K562 (cell line): ENCODE results near the gene ADGRD1. TPM values are rescaled to one million over a fixed set of nuclear protein-coding genes. Genes with fewer than 3 reads are reported as not detected.

Experiments
- ATAC-seq: fragments of 200-7000 bp; cut with Tn5 transposase; 3 replicates; pipeline ENCODE4 v1.9.1; 2020; ENCODE audit warnings: moderate library complexity
- BruUV-seq: library from RNA; stranded (reverse); fragments of 400-500 nt; replicated peaks from 2 replicates; lab custom pipeline; 2021; lab: Mats Ljungman, UMichigan
- CTCF ChIA-PET: fragments of 300-600 bp; formaldehyde crosslinking; extraction: SDS; loops from one replicate; lab custom pipeline; 2021; ENCODE audit warnings: low intra/inter-chr PET ratio; lab: Yijun Ruan, JAX
- POLR2A ChIA-PET: fragments of 300-600, 350-650 bp; sonication (Branson Sonifier 250); formaldehyde crosslinking; extraction: SDS; loops from one replicate; lab custom pipeline; 2021; ENCODE audit warnings: antibody characterized with exemption, inconsistent platforms; lab: Yijun Ruan, JAX
- DNase-seq, 4 experiments: peaks; one replicate each; pipeline versions ENCODE4 v3.0.0 to v3.0.0-alpha.2; 2011 to 2018; ENCODE audit warnings: low spot score in 3 of 4, mixed read lengths in 3 of 4; ENCODE audit errors: extremely low read depth in 1 of 4
- FAIRE-seq: peaks from 2 replicates; lab custom pipeline; 2011; peaks lifted over from hg19 to GRCh38; lab: Jason Lieb, UNC
- H2AFZ ChIP-seq: 2 replicates; pipeline ENCODE4 v1.6.0; 2011; ENCODE audit warnings: low read depth, low read length, control low read depth, inconsistent platforms
- H3K27ac ChIP-seq: fragments of 200-600 bp; 3 replicates; pipeline ENCODE4 v1.8.0; 2011; ENCODE audit warnings: low read depth, mild to moderate bottlenecking, control low read depth, inconsistent platforms, low read length, moderate library complexity, mixed read lengths; ENCODE audit errors: extremely low read depth
- H3K27me3 ChIP-seq, 2 experiments: fragments of 300-600 bp in 1 of 2; 2 replicates in 1 of 2; 3 replicates in 1 of 2; pipeline versions ENCODE4 v1.6.0 to v1.8.0; 2011; ENCODE audit warnings: inconsistent platforms in 2 of 2, low read length in 2 of 2, mild to moderate bottlenecking in 1 of 2, mixed read lengths in 1 of 2, moderate library complexity in 1 of 2; ENCODE audit not compliant: control insufficient read depth in 2 of 2, insufficient read depth in 2 of 2
- H3K36me3 ChIP-seq: fragments of 300-600 bp; 3 replicates; pipeline ENCODE4 v1.8.0; 2011; ENCODE audit warnings: mild to moderate bottlenecking, low read length, inconsistent platforms; ENCODE audit not compliant: control insufficient read depth, insufficient read depth
- H3K4me1 ChIP-seq, 2 experiments: fragments of 200-600 bp in 1 of 2; replicated peaks in 1 of 2; 2 replicates in 1 of 2; 3 replicates in 1 of 2; pipeline versions ENCODE4 v1.5.1 to v1.8.0; 2011; ENCODE audit warnings: inconsistent platforms in 2 of 2, low read length in 2 of 2, mild to moderate bottlenecking in 1 of 2, mixed read lengths in 1 of 2, moderate library complexity in 1 of 2; ENCODE audit not compliant: control insufficient read depth in 2 of 2, insufficient read depth in 2 of 2
- H3K4me2 ChIP-seq: 2 replicates; pipeline ENCODE4 v1.6.1; 2011; ENCODE audit warnings: low read length, control low read depth, inconsistent platforms, mixed read lengths; ENCODE audit not compliant: insufficient read depth
- H3K4me3 ChIP-seq: fragments of 200-600 bp; sonication (generic), shearing (Covaris generic); 2 replicates; pipeline ENCODE4 v1.5.1; 2016; ENCODE audit warnings: control low read depth, inconsistent platforms
- H3K79me2 ChIP-seq: fragments of 200-600 bp; 3 replicates; pipeline ENCODE4 v1.8.0; 2011; ENCODE audit warnings: low read length, inconsistent platforms; ENCODE audit not compliant: control insufficient read depth, insufficient read depth
- H3K9ac ChIP-seq, 2 experiments: 2 replicates each; pipeline versions ENCODE4 v1.6.0 to v1.6.1; 2011; ENCODE audit warnings: low read depth in 2 of 2, low read length in 2 of 2, control low read depth in 1 of 2, inconsistent platforms in 1 of 2, mild to moderate bottlenecking in 1 of 2, mixed read lengths in 1 of 2; ENCODE audit not compliant: insufficient read depth in 1 of 2
- H3K9me1 ChIP-seq: one replicate; pipeline ENCODE4 v1.6.0; 2011; ENCODE audit warnings: inconsistent platforms, mild to moderate bottlenecking, low read length, moderate library complexity; ENCODE audit not compliant: control insufficient read depth, insufficient read depth
- H3K9me3 ChIP-seq: replicated peaks from 2 replicates; pipeline ENCODE4 v1.5.1; 2011; ENCODE audit warnings: low read depth, low read length, inconsistent platforms; ENCODE audit not compliant: control insufficient read depth, insufficient read depth
- H4K20me1 ChIP-seq: replicated peaks from 2 replicates; pipeline ENCODE4 v1.6.1; 2011; ENCODE audit warnings: low read length, inconsistent platforms, mixed read lengths; ENCODE audit not compliant: control insufficient read depth, insufficient read depth
- BRF1 ChIP-seq: IDR thresholded peaks from 3 replicates; pipeline ENCODE4 v1.6.1; 2011; ENCODE audit warnings: borderline replicate concordance, mild to moderate bottlenecking; ENCODE audit not compliant: insufficient read length; ENCODE audit errors: extremely low read depth
- CCAR2 ChIP-seq: fragments of 200-400 bp; formaldehyde crosslinking; IDR thresholded peaks from 2 replicates; pipeline ENCODE4 v1.6.1; 2017; ENCODE audit warnings: mild to moderate bottlenecking, low read depth, low read length
- HBP1 ChIP-seq: fragments of 450-650 bp; formaldehyde crosslinking; IDR thresholded peaks from 2 replicates; pipeline ENCODE4 v1.4.0; 2022; ENCODE audit warnings: missing genetic modification characterization
- KDM1A ChIP-seq, 2 experiments: fragments of 450-650 bp; IDR thresholded peaks; 2 replicates each; pipeline ENCODE4 v1.6.1; 2016; ENCODE audit warnings: mild to moderate bottlenecking in 2 of 2
- NELFE ChIP-seq: IDR thresholded peaks from 2 replicates; pipeline ENCODE4 v1.6.1; 2011; ENCODE audit warnings: mild to moderate bottlenecking; ENCODE audit not compliant: insufficient read depth, insufficient read length
- NFE2L1 ChIP-seq: fragments of 450-650 bp; IDR thresholded peaks from 2 replicates; pipeline ENCODE4 v1.6.1; 2016; ENCODE audit warnings: missing genetic modification characterization, low read depth, mild to moderate bottlenecking, missing compliant biosample characterization, moderate library complexity, borderline replicate concordance
- THRB ChIP-seq: fragments of 450-650 bp; formaldehyde crosslinking; conservative IDR thresholded peaks from 2 replicates; pipeline ENCODE4 v1.4.0; 2022; ENCODE audit warnings: mild to moderate bottlenecking, missing genetic modification characterization
- TOE1 ChIP-seq, 2 experiments: fragments of 450-650 bp in 1 of 2; sonication (generic) in 1 of 2; formaldehyde crosslinking in 1 of 2; IDR thresholded peaks; 2 replicates each; pipeline versions ENCODE4 v1.7.1 to v1.8.0; 2016 to 2022; ENCODE audit warnings: borderline replicate concordance in 2 of 2, mild to moderate bottlenecking in 2 of 2, antibody characterized with exemption in 1 of 2, inconsistent platforms in 1 of 2, low read depth in 1 of 2, missing genetic modification reagents in 1 of 2, moderate library complexity in 1 of 2
- USF2 ChIP-seq: sonication (generic); formaldehyde crosslinking; IDR thresholded peaks from 2 replicates; pipeline ENCODE4 v1.5.0; 2020; ENCODE audit warnings: missing genetic modification reagents
- ZNF785 ChIP-seq: fragments of 250-450 bp; sonication (Bioruptor Pico); IDR thresholded peaks from 2 replicates; pipeline ENCODE4 v1.4.0; 2020; ENCODE audit warnings: mild to moderate bottlenecking
- WGBS: fragments of 100-300 bp; shearing (Covaris generic); methylation state at CpG from one replicate; pipeline ENCODE4 v1.1.6; 2016; ENCODE audit warnings: low coverage, mixed read lengths; ENCODE audit not compliant: insufficient coverage; ENCODE audit errors: missing lambda C conversion rate; 5-methylcytosine and 5-hydroxymethylcytosine counted together
- in situ Hi-C: fragments of 300-500 bp; cut with MboI; formaldehyde crosslinking; loops from 4 replicates; pipeline ENCODE4 v1.15.0; 2018; ENCODE audit warnings: inconsistent platforms, mixed read lengths
- intact Hi-C: fragments of 100-400 bp; cut with micrococcal nuclease; formaldehyde crosslinking; loops from 2 replicates; pipeline ENCODE4 v1.14.2; 2022
- polyA plus RNA-seq, 8 experiments: library from polyadenylated mRNA; depleted of rRNA in 4 of 8; stranded (reverse) in 5 of 8; unstranded in 3 of 8; fragments of >200 nt; fragmentation: Nextera tagmentation in 2 of 8; fragmentation: Illumina TruSeq in 1 of 8; extraction: Ambion mirVana in 2 of 8; extraction: Trizol in 1 of 8; gene quantifications; 2 replicates each; pipeline versions ENCODE4 v1.2.1 to v1.2.3, GENCODE V29; 2011 to 2014; ENCODE audit warnings: inconsistent platforms in 1 of 8, missing spikeins in 1 of 8
- total RNA-seq, 7 experiments: library from RNA; depleted of rRNA in 6 of 7; stranded (reverse); fragments of >200 nt in 6 of 7; fragmentation: Illumina TruSeq in 2 of 7; extraction: Trizol in 2 of 7; gene quantifications; 2 replicates each; pipeline versions ENCODE4 v1.2.1 to v1.2.3, GENCODE V29; 2011 to 2021; ENCODE audit warnings: low replicate concordance in 1 of 7

ADGRD1 gene
- total and polyA plus RNA-seq, 9 of the 15 experiments (the other 6 are each of a cell fraction or from before 2014, with no cell fraction given) = 1.7 to 11.7 (median 3.3) TPM

- 0% methylated on average over 1 of the region's 1 CpG for WGBS
Measured at GRCh38 chr12:131166717-131167116, 213.0 kb downstream of the ADGRD1 start.

More at GRCh38 chr12:131166717-131167116, 213.0 kb downstream of the ADGRD1 start:
- no peaks in the 10 kb centered on the region for H4K20me1 ChIP-seq
- H3K9me3 ChIP-seq = no peaks in the 10 kb centered on the region
- peaks cover 0 to 24% of the 10 kb centered on the region in 2 experiments; a peak in 2 of 5 replicates for H3K27me3 ChIP-seq
- H3K36me3 ChIP-seq = no peaks in the 10 kb centered on the region
- H3K4me3 ChIP-seq = no peak overlapping the region
- ATAC-seq (no peak), DNase-seq (no peak), FAIRE-seq (no peak)
- no peaks in the 10 kb centered on the region for H3K79me2 ChIP-seq
- no peak overlapping the region for H3K4me2 ChIP-seq
- no TSS peak for BruUV-seq
- ChIA-PET POLR2A (interaction anchor here (1.1 kb wide), 1 partner anchor 10 kb away, joined by 3 read pairs; no protein-coding TSS in a partner anchor), CTCF (no interaction called here)
- TF ChIP-seq USF2 (no peak), HBP1 (CRISPR knock-in tag) (no peak), NELFE (no peak), NFE2L1 (no peak), CCAR2 (no peak), BRF1 (no peak), TOE1 (IDR thresholded peaks at IDR 0.05; ENCODE audit: borderline replicate concordance) (no peak), TOE1 (CRISPR knock-in tag; IDR thresholded peaks at IDR 0.05; ENCODE audit: borderline replicate concordance, low read depth) (no peak), ZNF785 (no peak), THRB (CRISPR knock-in tag) (no peak), KDM1A (IDR thresholded peaks at IDR 0.05) (no peak)
- intact Hi-C loops (no loop called here), in situ Hi-C loops (no loop called here)
- H2AFZ ChIP-seq = no peak overlapping the region
- peaks cover 0 to 12% of the 10 kb centered on the region in 2 experiments; a peak in 1 of 5 replicates for H3K4me1 ChIP-seq
- H3K27ac ChIP-seq = no peak overlapping the region
- H3K9me1 ChIP-seq = no peaks in the 10 kb centered on the region
- H3K9ac ChIP-seq = no peak overlapping the region
